Left colon (tissue), 2 donors: ENCODE data around the gene C20orf141. TPM values are rescaled to one million over a fixed set of nuclear protein-coding genes. Genes with fewer than 3 reads are reported as not detected.
"Not testable (repeated sequence)": the region's sequence is repeated elsewhere in the genome, so short reads cannot be mapped to it uniquely, and the experiment has no call there.

Experiments
- ATAC-seq: fragments of 200-7000 bp; cut with Tn5 transposase; one replicate; pipeline ENCODE4 v1.9.1; 2020; ENCODE audit warnings: mild to moderate bottlenecking, moderate library complexity
- DNase-seq, 2 donors: peaks; one replicate each; pipeline ENCODE4 v3.0.0-alpha.2; 2020
- intact Hi-C, 2 donors: fragments of 100-400 bp; cut with DNase I in 1 of 2; cut with micrococcal nuclease in 1 of 2; formaldehyde crosslinking; loops; one replicate each; pipeline versions ENCODE4 v1.11.2 to v1.14.0; 2022; cut with DNase I, micrococcal nuclease
- total RNA-seq, 2 donors: library from RNA; stranded (reverse); fragmentation: NEBNext Ultra II Directional; extraction: Animal tissue kit (Norgen Biotek cat#: 25700); gene quantifications; one replicate each; pipeline ENCODE4 v1.2.1, GENCODE V29; 2021
- donor health status: DM: no; HTN: no; CAD: no.
- donor health status: DM: yes; HTN: yes; CAD: no.

C20orf141 gene
- total RNA-seq, 2 donors from 2014 or later: not detected

DNA sequence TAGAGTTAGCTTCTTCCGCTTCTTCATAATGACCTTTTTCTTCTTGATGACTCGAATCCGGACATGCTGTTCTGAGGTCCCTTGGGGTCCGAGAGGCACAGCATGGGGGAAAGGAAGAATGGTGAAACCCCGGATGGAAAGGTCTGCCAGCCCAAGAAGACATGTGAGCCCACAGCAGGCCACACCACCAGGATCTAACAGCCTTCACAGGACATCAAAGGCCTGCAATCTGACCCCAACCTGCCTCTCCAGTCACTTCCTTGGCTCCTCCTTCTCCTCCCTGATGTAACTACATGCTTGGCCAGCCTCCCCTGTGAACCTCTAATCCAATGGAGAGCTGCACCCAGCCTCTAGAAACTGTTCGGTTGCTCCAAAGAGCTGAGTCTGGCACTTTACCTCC, 16.0 kb upstream of the C20orf141 start:
- intact Hi-C loops: no loop called here

DNA sequence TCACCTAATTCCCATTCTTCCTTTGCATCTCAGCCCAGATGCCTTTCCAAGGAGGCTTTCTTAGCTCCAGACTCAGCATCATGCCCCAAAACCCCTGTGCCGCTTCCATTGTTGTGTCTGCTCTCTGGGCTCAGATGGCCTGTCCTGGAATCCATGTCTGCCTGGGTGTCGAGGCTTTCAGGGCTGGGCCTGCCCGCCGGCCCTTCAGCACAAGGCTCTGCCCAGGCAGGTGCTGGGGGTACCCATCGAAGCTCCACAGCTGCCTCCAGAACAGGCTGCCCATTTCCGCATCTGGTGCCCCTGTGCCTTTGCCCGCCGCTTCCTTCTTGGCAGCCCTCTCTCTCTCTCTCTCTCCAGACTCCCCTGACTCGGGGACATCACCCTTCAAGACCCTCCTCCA, 15.5 kb upstream of the C20orf141 start:
- intact Hi-C loops: no loop called here
- ATAC-seq (no peak), DNase-seq (no peak)

More for the DNA sequence above, 16.0 kb upstream of the C20orf141 start:
- DNase-seq (no peak), ATAC-seq (no peak)

DNA sequence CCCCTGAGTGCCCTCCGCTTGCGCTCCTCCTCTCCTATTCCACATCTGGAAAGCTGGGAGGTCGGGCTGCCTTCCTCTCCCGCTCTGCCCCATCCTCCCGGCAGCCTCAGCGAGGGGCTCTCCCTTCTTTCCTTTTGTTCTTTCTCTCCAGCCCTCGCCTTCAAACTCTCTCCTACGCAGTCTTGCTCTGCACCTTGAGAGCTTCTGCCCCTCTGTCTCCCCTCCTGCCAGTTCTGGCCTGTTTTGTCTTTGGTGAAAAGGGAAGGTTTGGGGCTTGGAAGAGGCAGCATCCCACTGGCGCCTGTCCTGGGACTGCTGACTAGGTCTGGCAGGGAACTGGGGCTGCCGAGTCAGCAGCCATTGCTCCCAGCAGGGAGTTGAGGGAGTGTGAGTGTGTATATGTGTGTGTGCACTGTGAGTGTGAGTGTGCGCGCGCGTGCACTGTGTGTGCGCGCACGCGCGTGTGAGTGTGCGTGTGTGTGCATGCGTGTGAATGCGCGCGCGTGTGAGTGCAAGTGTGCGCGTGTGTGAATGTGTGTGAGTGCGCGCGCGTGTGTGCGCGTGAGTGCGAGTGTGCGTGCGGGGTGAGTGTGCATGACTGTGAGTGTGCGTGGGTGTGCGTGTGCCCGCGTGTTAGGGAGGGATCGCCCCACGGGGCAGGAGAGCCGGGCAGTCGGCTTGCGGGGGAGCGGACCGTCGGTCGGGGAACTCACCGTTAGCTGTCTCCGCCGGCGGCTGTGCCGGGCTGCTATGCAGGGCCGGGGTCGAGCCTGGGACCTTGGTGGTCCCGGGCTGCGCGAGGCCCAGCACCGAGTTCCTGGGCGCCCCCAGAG, 14.9 kb upstream of the C20orf141 start:
- intact Hi-C loops: no loop called here
- DNase-seq (no peak), ATAC-seq (peak; percentile 32)

DNA sequence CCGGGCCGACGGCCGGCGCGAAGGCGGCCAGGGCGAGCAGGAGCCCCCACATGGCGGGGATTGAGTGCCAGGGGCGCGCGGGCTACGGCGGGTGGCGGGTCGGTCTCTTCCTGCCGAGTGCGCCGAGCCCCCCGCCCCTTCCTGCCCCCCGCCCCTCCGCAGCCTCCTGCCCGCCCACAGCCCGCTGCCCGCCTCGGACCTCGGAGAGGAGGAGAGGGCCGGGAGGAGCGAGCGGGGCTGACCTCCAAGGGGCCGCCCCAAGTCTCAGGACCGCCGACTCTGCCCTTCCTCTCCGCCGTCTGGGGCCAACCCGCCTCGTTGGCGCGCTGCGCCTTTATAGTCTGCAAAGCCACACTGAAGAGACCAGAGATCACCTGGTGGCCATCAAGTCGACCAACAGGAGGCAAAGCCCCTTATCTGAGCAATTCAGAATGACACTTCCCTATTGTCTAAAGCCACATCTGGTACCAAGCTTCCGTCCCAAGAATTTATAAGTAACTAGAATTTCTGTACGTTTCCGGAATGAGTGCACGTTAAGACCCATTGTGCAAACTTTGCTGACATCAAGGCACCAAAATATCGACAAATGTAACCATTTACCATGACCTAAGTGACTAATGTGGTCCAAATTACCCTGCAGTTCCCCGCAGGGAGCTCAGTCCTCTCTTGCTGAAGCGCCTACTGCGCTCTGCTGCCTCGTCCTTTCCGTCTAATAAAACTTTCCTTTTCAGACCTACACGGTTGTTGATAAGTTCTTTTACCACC, 14.1 kb upstream of the C20orf141 start, which contains the start of gene CPXM1:
Gene CPXM1, minus strand, starts transcription at position 107 of the 765 bp plus-strand sequence. Its CDS starts 55 bp downstream, at position 52.
- ATAC-seq (peak; percentile 55), DNase-seq (no peak)

DNA sequence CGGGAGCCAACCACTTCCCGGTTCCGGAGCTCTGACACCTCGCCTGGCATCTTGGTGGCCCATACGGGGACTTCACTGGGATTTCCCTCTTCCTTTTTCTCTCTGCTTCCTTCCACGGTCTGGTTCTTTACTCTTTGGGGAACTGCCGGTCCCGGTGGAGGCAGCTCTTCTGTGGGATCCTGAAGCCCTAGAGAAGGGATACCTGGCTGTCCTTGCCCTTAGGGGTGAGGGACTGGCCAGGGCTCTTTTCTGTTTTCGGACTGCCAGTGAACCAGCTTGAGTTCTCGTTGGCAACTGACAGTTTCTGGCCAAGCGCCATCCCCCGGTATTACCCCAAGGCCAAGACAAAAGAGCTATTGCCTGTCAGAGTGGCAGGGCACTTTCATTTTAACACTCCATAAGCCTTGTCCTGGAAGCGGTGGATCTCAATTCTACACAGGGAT, 13.5 kb upstream of the C20orf141 start:
- ATAC-seq (no peak), DNase-seq (no peak)
- intact Hi-C loops: no loop called here

More for the DNA sequence above, 14.1 kb upstream of the C20orf141 start, which contains the start of gene CPXM1:
- intact Hi-C loops: no loop called here

DNA sequence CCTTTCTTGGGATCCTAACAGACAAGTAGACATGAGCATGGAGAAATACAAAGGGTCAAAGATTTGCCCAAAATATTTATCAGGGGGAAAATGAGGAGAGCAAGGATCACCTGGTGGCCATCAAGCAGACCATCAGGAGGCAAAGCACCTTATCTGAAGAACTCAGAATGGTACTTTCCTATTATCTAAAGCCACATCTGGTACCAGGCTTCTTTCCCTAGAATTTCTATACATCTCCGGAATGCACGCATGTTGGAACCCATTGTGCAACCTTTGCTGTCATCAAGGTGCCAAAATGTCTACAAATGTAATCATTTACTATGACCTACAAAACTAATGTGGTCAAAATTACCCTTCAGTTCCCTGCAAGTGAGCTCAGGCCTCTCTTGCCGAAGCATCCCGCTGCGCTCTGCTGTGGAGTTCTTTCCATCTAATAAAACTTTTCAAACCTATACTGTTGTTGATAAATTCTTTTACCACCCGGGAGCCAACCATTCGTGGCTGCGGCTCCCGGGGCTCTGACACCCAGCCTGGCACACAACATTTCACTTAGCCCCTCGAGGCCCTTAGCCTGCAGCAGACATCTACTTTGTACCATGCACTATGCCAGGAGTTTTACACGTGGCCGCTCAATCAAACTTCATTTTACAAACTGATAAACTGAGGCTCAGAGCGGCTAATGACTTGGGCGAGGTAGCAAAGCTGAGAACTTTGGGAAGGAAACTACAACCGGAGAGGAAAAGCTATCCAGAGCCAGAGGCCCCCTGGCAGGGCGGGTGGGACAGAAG, 10.6 kb upstream of the C20orf141 start:
- DNase-seq (no peak), ATAC-seq (no peak)
- intact Hi-C loops: no loop called here

DNA sequence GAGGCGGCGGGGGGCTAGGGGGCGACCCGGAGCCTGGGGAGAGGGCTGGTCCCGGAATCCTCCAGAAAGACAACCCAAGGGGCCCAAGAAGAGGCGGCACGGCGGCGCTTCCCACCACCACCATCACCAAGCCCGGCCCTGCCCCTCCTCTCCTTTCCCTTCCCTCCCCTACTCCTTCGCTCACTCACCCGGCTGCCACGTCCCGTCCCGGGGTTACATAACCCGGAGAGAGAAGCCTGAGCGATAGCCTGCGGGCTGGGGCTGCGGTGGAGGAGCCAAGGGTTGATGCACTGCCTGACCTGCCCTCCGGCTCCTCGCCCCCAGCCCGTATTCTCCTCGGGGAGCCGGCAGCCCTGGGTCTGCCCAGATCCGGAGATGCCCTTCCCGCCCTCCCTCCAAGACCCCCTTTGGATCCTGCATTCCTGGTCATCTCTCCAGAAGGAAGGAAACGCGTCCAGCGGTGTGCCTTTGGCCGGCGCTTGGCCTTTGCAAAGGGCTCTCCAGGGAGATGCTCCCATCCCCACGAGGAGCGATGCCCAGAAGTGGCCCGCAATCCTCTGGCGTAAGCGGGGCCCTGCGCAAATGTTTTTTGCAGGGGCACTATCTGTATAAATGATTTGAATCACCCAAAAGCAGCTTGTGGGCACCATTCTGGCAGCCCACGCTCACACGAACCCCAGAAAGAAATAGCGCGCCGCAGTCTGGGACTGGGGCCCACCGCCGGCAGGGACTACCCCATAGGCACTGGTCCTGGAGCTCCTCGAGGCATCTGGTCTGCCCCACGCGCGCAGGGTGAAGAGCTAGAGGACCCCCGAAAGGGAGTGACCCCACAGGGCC, 9.7 kb upstream of the C20orf141 start:
- intact Hi-C loops: no loop called here
- DNase-seq: no peak
- no peak for ATAC-seq

DNA sequence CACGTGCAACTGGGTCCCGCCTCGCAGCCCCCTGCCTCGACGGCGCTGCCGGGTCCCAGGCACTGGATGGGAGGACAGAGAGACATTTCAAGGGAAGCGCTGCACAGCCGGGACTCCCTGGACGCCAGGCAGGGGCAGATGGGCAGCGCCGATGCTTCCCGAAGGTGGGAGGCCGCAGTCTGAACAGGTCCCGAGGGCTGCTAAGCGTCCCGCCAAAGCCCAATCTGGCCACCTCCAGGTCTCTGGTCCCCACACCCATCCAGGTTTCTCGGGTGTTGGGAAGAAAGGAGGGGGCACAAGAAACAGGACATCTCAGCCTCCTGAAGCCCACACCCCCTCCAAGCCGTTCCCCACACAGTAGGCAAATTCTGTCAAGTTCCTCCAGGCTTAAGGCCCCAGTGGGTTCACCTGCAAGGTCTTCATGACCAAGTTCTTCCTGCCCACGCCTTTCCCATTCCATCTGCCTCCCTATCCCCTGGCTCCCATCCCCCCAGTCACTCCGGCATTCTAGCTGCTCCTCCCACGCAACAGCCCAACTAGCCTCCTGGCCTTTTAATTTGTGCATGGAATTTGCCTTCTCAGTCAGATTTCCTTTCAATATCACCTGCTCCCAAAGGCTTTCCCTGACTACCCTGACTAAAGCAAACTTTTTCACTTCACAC, 9.0 kb upstream of the C20orf141 start:
- no peak for DNase-seq
- peak; percentile 14 for ATAC-seq
- intact Hi-C loops: no loop called here

DNA sequence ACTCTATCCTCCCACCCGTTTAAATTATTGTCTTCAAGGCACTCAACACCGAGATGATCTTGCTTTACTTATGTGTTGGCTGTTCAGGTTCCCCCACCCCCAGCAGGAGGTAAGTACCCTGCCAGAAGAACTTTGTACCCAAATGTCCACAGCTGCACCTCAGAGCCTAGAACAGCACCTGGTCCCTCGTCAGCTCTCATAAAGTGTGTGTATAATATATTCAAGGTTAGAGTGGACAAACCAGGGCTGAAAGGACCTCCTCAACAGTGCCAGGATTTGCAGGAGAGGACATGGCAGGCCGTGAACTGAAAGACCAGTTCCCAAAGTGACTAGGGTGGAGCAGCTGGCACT, 8.5 kb upstream of the C20orf141 start:
- intact Hi-C loops: no loop called here
- DNase-seq (no peak), ATAC-seq (peak; percentile 74)

DNA sequence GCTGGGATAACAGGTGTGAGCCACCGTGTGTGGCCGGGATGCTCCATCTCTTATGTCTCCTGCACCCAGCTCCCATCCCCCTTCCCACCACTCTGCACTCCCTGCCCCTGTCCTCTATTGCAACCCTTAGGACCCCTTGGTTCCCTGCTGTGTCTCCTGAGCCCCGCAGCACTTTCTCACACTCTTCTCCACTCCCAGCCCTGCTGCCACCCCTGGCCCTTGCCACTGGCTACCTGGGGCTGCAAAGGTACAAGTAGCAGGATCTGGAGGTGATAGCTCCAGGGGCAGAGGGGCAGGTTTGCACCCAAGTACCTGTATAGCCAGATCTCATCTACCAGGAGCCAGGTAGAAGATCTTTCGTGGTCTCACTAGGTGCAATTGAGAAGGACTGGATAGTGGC, 7.8 kb upstream of the C20orf141 start:
- ATAC-seq: no peak
- intact Hi-C loops: no loop called here
- no peak for DNase-seq

DNA sequence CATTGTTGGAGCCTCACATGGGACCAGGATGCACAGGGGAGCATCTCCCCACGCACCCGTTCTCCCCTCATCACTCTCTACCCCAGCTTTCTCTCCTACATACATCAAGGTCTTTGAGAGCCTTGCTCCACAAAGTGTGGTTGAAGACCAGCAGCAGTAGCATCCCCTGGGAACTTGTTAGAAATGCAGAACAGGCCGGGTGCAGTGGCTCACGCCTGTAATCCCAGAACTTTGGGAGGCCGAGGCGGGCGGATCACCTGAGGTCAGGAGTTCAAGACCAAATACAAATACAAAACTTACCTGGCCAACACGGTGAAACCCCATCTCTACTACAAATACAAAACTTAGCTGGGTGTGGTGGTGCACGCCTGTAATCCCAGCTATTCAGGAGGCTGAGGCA, 6.9 kb upstream of the C20orf141 start:
- intact Hi-C loops, DNase-seq, ATAC-seq: not testable (repeated sequence)

DNA sequence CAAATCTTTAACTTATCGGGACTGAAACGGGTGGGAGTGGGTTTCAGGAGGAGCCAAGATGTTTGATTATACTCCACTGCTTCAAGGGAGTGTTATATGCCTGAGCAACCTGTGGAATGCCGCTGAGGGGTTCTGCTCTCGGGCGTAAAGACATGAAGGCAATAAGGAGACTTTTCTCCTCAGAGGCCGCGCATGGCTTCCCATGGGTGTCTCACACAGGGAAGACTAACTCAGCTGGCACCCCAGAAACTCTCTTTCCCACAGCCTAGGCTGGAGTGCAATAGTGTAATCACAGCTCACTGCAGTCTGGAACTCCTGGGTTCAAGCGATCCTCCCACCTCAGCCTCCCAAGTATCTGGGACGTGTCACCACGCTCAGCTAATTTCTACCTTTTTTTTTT, 5.1 kb upstream of the C20orf141 start:
- no peak for DNase-seq
- no peak for ATAC-seq
- intact Hi-C loops: no loop called here

DNA sequence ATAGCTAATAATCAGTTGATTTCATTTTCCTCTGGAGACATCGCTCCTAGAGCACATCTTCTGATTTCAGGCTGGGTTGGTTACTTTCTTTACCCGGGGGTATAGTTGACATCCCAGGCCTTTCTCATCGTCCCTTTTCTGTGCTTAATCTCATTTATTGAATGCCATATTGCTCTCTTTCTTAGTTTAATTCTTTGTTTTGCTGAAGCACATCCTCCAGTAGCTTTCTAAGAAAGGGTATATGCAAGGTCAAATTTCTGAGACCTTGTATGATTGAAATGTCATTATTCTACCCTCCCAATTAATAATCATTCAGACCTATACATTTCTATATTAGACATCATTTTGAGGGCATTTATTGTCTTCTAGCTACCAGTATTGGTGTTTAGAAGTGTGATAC, 2.6 kb upstream of the C20orf141 start:
- intact Hi-C loops: no loop called here
- no peak for ATAC-seq
- no peak for DNase-seq

DNA sequence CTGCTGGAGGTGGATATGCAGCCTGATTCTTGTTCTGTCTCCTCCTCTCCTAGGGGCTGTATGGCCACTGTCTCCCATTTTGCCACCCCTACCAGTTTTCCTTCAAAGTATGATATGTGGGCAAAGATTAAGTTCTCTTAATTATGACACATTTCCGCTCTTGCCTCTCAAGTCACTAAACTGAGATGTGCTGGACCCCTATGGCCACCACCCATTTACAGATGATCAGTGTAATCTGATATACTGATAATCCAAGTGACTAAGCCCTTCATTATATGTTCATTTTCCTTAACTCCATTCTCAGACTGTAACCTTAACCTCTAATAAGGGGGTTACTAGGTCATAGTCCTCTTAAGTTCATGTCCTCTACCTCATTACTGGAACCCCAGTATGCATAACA, 711 bp upstream of the C20orf141 start:
- ATAC-seq: no peak
- intact Hi-C loops: no loop called here

DNA sequence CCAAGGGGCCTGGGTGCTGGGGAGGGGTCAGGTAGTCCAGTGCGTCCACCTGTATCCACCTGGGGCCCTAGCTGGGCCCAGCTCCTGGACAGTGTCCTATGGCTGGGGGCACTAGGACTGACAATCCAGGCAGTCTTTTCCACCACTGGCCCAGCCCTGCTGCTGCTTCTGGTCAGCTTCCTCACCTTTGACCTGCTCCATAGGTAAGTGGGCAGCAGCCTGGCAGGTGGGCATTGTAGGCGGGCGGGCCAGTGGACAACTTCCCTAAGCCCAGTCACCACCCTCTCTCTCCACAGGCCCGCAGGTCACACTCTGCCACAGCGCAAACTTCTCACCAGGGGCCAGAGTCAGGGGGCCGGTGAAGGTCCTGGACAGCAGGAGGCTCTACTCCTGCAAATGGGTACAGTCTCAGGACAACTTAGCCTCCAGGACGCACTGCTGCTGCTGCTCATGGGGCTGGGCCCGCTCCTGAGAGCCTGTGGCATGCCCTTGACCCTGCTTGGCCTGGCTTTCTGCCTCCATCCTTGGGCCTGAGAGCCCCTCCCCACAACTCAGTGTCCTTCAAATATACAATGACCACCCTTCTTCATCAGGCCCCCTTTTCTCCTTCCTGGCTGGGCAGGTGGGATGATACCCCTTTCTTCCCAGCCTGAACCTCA, 584 bp downstream of the C20orf141 start:
- ATAC-seq: no peak
- intact Hi-C loops: no loop called here
- no peak for DNase-seq

More for the DNA sequence above, 711 bp upstream of the C20orf141 start:
- DNase-seq: no peak

DNA sequence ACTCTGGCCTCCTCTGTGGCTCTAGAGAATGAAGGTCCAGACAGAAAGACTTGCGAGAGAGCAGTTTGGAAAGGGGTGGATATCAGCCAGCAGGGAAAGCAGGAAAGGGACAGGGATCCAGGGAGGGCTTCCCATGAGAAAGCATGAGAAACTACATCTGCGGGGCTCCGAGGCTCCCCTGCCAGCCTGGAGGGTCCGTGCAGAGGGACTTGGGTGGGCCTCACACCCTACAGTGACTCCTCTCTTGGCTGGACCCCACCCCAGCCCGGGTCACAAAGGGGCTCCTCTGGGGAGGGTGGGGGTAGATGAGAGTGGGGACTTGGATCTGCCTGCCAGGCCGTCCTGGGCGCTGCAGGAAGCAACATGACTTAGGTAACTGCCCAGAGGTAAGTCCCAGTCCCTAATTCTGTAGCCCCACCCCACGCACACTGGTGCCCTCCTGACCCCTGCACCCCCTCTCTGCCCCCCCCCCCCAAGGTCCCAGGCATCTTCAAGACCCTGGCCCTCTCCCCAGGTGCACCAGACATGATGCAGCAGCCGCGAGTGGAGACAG, 1.3 kb downstream of the C20orf141 start, which contains the start of gene TMEM239:
Gene TMEM239, plus strand, starts transcription at position 335 of the 553 bp plus-strand sequence. Its CDS starts 191 bp downstream, at position 526.
- no peak for DNase-seq
- intact Hi-C loops: no loop called here
- no peak for ATAC-seq
